Peyer's patch (tissue), 4 donors: ENCODE results near the gene SUB1.

ENCODE experiments used
- CTCF ChIP-seq, 6 experiments: fragments of 450-650 bp in 4 of 6; fragments of 200-600 bp in 2 of 6; sonication (generic) in 1 of 6; IDR thresholded peaks; one replicate each; pipeline ENCODE4 v1.5.1; 2017 to 2019; ENCODE audit warnings: antibody characterized with exemption in 6 of 6, mild to moderate bottlenecking in 3 of 6, moderate library complexity in 1 of 6
- POLR2A ChIP-seq, 2 donors: fragments of 450-650 bp; IDR thresholded peaks; one replicate each; pipeline ENCODE4 v1.5.1; 2017; ENCODE audit warnings: antibody characterized with exemption in 2 of 2, mild to moderate bottlenecking in 2 of 2, moderate library complexity in 2 of 2

- TF ChIP-seq POLR2A (IDR thresholded peaks at IDR 0.05), result no peak
- TF ChIP-seq CTCF (IDR thresholded peaks at IDR 0.05), result no peak
Observed at GRCh38 chr5:32539981-32540845, 45.1 kb upstream of the SUB1 start.
